ENCODE measurements around the gene LEAP2.

Gene LEAP2

DNA sequence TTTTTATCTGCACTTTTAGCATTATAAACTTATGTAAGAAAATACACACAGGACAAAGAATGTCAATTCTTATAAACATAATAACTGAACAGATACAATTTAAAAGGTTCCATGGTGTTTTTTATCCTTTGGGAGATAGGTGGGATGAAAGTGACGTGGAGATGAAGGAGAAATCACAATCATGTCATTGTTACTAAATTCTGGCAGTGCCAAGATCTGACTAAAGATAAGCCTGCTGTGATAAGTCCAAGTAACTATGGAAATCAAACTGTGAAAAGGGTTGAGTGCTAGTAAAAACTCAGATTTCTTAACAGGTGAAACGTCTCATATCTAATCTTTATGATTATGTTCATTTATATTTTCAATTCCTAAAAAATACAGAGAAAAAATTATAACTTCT lies 11.1 kb downstream of the LEAP2 start:
- no peak for DNase-seq

DNA sequence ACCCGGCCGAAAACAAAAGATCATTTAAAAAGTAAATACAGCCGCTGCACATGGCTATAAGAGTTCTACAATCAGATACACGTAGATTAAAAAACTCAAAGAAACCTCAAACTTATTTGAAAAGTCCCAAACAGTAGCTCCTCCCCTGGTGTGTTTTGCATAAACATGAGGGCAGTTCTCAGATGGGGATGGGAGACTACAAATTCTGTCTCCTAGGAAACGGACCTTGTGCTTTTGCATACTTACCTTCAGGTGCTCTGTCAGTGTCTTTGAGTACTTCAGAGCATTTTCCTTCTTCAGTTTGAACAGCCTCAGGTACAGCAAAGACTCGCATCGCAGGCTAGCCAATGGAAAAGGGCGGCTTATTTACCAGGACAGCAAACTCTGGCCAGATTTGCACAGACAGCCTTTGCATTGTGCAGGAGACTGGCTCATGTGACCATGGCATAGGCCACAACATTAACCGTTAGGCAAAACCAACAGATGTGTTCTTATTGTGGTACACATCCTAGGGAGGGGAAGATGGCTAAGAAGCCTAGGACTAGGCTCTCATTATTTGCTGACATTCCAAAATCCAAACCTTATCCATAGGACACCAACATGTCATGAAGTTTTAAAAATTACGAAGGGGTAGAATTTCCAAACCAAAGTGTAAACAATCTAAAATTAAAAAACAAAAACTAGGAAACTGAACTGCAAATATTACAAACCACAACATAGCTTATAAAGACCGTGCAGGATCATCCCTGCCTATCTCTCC lies 12.8 kb downstream of the LEAP2 start:
- no peak for DNase-seq

DNA sequence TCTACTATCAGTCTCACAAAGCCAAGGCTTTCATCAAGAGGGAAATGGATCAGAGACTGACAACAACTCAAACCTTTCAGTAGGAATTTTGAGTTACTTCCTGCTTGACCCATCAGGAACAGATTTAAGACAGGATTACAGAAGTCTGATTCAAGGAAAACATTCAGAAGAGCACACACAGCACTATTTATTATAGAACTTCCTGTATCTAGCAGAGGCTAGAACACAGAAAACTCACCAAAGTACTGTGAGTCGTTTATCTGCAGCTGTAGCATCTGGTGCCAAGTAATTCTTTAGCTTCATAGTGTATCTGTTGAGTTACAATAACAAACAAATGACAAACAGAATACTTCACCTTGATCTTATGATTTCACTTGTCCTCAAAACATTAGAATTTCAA lies 13.8 kb downstream of the LEAP2 start:
- no peak for DNase-seq

DNA sequence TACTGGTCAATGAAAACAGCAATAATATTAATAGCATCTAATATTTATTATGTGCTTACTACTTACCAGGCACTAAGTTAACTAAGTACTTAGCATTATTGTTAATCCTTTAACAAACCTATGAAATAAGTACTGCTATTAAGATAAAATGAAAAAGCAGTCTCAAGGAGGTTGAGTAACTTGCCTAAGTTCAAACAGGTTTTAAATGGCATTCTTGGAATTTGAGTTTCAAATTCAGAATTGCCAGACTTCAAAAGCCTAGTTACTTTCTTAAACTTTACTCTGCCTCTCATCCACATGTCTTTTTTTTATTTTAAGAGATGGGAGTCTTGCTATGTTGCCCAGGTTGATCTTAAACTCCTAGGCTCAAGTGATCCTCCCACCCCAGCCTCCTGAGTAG lies 16.0 kb downstream of the LEAP2 start:
- DNase-seq: no peak

DNA sequence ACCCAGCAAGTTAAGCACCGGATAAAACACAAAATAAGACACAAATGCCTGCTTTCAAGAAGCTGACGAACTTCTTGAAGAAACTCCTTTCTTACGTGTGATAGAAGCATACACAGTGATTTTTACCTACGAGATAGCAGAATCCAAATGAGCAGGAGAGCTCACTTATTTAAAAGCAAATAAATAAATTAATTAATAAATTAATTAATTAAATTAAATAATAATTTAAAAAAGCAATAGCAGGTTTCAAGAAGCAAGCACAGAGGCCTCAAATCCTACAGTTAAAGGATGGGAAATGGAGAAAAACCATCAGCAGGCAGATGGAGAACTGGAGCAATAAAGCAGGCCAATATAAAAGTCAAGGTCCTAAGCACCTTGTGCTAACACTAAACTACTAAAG lies 17.3 kb downstream of the LEAP2 start:
- no peak for DNase-seq

DNA sequence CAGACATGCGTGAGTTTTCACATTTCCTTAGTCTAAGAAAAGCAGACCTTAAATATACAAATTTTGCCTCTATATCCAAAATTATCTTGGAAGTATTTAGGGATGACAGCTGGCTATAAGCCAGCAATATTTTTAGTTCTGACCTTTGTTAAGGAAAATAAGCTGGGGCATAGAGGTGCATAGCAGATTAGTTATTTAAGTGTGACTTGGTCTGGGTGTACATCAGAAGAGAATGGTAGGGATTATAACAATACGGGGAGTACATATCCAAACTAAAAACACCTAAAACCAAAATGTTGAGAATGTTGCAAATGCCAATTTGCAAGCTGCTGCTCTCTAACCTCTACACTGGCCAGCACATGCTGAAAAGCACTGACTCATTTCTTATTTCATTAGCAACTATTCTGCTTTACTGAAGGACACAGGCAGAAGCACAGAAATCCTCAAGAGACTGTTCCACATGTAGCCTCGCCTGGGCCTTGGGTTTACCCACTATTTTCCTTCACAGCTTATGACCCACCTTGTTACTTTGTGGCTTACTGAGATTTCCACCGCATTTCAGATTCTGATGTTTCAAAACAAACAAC lies 22.3 kb downstream of the LEAP2 start:
- no peak for DNase-seq

DNA sequence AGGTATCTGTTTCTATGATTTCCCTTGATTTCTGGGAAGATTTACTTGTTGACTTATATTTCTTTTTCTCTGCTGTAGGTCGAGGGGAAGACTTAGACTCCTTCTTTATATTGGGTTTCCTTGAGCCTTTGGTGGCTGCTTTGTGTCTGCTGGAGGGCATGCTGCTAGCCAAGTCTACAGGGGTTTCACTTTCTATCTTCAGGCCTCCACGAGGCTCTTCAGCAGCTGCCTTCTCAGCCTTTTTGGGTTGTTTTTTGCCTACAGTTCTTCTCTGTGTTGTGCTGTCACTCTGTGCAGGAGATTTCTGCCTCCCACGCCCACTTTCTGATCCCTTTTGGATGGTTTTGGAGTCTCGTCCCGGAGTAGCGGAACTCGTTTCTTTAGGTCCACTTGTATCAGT lies 23.2 kb downstream of the LEAP2 start:
- no peak for DNase-seq

DNA sequence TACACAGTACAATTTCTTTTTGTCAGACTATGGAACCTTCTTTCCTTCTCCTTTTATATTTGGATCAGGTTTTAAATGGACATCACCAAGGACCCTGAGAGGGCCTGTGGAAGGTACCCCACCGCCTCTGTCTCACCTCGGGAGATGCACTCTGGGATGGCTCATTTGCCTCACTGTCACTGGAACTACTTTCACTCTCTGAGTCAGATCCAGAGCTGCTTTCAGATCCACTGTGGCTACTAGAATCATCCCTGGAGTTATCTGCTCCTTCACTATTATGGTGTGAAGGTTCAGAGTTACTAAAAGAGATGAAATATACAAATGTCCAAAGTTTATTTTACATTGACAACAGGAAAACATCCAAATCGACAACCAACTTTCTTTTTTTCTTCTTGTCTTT lies 24.6 kb downstream of the LEAP2 start:
- no peak for DNase-seq

DNA sequence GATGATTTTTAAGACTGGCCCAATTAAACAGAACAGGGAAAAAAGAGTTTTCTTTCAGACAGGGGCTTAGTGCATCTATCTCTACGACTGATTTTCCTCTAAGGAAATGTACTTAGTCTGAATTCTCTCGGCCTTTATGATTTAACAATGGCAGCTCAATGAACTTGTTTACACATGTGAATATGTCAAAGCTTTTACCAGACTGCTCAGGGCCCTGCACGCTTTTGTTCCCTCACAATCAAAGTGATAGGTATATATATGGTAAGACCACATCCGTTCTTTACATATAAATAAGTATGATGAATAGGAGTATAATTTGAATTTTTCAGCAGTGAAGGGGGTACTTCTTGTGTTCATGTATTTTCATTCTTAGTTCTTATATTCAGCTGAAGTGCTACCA lies 27.6 kb downstream of the LEAP2 start:
- DNase-seq: no peak

DNA sequence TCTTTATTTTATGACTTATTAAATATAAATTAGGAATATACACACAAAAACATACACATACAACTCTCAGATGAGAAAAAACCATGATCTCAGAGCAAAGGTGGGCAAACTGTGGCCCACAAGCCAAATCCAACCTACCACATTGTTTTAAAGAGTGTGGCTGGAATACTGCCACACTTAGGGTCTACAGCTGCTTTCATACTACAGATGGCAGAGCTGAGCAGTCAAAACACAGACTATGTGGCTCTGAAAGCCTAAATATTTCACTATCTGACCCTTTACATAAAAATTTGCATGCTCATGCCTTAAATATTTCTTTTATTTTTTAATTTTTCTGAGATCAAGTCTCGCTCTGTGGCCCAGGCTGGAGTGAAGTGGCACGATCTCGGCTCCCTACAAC lies 28.3 kb downstream of the LEAP2 start:
- no peak for DNase-seq

DNA sequence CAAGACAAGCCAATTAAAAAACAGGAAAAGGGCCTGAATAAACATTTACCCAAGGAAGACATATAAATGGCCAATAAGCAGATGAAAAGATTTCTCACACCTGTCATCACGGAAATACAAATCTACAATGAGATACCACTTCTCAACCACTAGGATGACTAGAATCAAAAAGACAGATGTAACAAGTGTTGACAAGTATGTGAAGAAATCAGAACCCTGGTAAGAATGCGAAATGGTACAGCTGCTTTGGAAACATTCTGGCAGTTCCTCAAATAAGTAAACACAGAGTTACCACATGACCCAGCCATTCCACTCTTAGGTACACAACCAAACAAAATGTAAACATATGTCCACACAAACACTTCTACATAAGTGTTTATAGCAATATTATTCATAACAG lies 32.5 kb downstream of the LEAP2 start:
- no peak for DNase-seq

DNA sequence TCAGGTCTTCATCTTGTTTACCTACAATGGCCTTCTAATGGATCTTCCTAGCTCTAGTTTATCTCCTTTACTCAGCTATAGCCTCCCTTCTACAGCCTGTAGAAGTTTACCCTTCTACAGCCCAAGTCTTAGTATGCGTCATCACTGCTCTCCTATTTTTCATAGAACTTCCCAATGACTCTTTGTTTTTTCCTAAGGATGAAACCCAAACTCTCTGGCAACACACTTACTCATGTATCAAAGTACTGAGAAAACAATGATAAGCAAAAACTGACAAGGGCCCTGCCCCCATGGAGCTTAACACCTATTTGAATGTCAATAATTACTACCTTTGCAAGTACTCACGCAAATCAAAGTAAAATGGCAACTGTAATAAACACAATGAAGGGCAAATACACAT lies 33.7 kb downstream of the LEAP2 start:
- no peak for DNase-seq

DNA sequence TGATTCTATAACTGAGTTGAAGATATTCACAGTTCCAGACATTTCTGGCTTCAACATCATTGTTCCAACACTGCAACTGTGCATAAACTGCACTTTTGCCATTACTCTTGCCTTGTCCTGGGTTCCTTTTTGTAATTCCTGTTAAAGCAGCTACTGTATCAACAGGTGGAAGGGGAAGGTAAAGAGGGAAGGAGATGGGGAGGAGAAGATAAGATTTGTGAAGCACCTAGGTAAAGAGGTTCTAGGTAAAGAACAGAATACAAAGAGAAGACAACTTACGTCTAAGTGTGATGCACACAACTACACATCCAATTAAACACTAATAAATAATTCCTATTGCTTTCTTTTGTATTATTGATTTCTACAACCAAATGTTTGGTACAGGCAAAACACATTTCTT lies 36.2 kb downstream of the LEAP2 start:
- no peak for DNase-seq

DNA sequence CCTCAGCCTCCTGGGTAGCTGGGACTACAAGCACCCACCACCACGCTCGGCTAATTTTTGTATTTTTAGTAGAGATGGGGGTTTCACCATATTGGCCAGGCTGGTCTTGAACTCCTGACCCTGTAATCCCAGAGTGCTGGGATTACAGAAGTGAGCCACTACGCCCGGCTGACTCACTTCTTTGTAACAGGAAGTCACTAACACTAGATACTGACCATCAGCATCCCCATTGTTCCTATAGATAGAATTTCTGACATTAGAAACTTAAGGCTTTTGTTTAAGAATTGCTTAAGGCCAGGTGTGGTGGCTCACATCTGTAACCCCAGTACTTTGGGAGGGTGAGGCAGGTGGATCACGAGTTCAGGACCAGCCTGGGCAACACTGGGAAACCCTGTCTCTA lies 42.2 kb downstream of the LEAP2 start:
- no peak for DNase-seq

DNA sequence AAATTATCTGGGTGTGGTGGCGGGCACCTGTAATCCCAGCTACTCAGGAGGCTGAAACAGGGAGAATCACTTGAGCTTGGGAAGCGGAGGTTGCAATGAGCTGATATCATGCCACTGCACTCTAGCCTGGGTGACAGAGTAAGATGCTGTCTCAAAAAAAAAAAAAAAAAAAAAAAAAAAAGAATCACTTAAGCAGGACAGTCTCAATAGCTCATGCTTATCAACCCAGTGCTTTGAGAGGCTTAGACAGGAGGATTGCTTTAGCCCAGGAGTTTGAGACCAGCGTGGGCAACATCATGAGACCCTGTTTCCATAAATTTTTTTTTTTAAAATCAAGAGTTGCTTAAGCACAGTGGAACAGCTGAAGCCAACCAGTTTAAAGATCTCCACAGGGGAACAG lies 42.6 kb downstream of the LEAP2 start:
- DNase-seq: no peak
